Natural killer cell (primary cell): ENCODE measurements around the gene E2F6. TPM values are rescaled to one million over a fixed set of nuclear protein-coding genes. Genes with fewer than 3 reads are reported as not detected.
A peak's percentile ranks its signal among the peaks of the same experiment; 100 is the strongest.

Experiments used
- ATAC-seq, 3 donors: fragments of 150-1000 bp in 2 of 3; fragments of 200-7000 bp in 1 of 3; cut with Tn5 transposase; 1 replicate in 1 of 3; 2 replicates in 2 of 3; pipeline ENCODE4 v1.10.0; 2021; ENCODE audit warnings: mild to moderate bottlenecking in 2 of 3, moderate library complexity in 2 of 3
- DNase-seq, 2 donors: peaks; one replicate each; pipeline versions ENCODE4 v3.0.0 to v3.0.0-alpha.2; 2013 to 2021; ENCODE audit warnings: mixed read lengths in 1 of 2
- H3K27ac ChIP-seq: one replicate; pipeline ENCODE4 v1.5.1; 2013; ENCODE audit warnings: mild to moderate bottlenecking, low read length
- H3K27me3 ChIP-seq: one replicate; pipeline ENCODE4 v1.6.1; 2013; ENCODE audit warnings: low read length; ENCODE audit not compliant: control insufficient read depth, insufficient read depth
- H3K36me3 ChIP-seq: one replicate; pipeline ENCODE4 v1.6.1; 2013; ENCODE audit warnings: low read length; ENCODE audit not compliant: control insufficient read depth, insufficient read depth
- H3K4me1 ChIP-seq: one replicate; pipeline ENCODE4 v1.6.1; 2013; ENCODE audit warnings: low read length; ENCODE audit not compliant: control insufficient read depth, insufficient read depth
- H3K4me3 ChIP-seq: one replicate; pipeline ENCODE4 v1.5.1; 2013; ENCODE audit warnings: low read length
- H3K9me3 ChIP-seq: one replicate; pipeline ENCODE4 v1.6.1; 2013; ENCODE audit warnings: low read length; ENCODE audit not compliant: control insufficient read depth, insufficient read depth
- H3K27ac Mint-ChIP-seq, 2 donors: one replicate each; pipeline ENCODE4 v1.8.0; 2022; ENCODE audit warnings: mild to moderate bottlenecking in 2 of 2, mixed read lengths in 2 of 2, moderate library complexity in 1 of 2
- H3K27me3 Mint-ChIP-seq, 2 donors: one replicate each; pipeline ENCODE4 v1.8.0; 2022; ENCODE audit warnings: low read depth in 2 of 2, mixed read lengths in 2 of 2
- H3K36me3 Mint-ChIP-seq: one replicate; pipeline ENCODE4 v1.8.0; 2022; ENCODE audit warnings: mixed read lengths
- H3K4me1 Mint-ChIP-seq, 2 donors: one replicate each; pipeline ENCODE4 v1.8.0; 2022; ENCODE audit warnings: mixed read lengths in 2 of 2
- H3K4me3 Mint-ChIP-seq: one replicate; pipeline ENCODE4 v1.8.0; 2022; ENCODE audit warnings: mild to moderate bottlenecking, moderate library complexity, mixed read lengths
- H3K9me3 Mint-ChIP-seq, 2 donors: one replicate each; pipeline ENCODE4 v1.8.0; 2022; ENCODE audit warnings: mixed read lengths in 2 of 2
- WGBS: methylation state at CpG from one replicate; pipeline ENCODE4 v1.1.7; 2013; ENCODE audit warnings: missing lambda C conversion rate; ENCODE audit not compliant: insufficient coverage; 5-methylcytosine and 5-hydroxymethylcytosine counted together
- intact Hi-C: fragments of 100-400 bp; cut with micrococcal nuclease; formaldehyde crosslinking; loops from one replicate; pipeline ENCODE4 v1.14.2; 2022
- total RNA-seq, 4 donors: library from RNA; stranded (reverse); fragments of 120-200 nt in 1 of 4; gene quantifications; one replicate each; pipeline versions ENCODE4 v1.2.3 to v1.2.4, GENCODE V29; 2013 to 2022
- TF ChIP-seq, protein P1 (sequence below): fragments of 200-600 bp; IDR thresholded peaks from one replicate; pipeline ENCODE4 v1.8.0; 2022; ENCODE audit warnings: antibody characterized with exemption

E2F6 gene, protein sequence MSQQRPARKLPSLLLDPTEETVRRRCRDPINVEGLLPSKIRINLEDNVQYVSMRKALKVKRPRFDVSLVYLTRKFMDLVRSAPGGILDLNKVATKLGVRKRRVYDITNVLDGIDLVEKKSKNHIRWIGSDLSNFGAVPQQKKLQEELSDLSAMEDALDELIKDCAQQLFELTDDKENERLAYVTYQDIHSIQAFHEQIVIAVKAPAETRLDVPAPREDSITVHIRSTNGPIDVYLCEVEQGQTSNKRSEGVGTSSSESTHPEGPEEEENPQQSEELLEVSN
- total RNA-seq, result 1 to 10 TPM; 4.6 to 9.6 (median 8.3) TPM
- 8.5 TPM for total RNA-seq (2013)

DNA sequence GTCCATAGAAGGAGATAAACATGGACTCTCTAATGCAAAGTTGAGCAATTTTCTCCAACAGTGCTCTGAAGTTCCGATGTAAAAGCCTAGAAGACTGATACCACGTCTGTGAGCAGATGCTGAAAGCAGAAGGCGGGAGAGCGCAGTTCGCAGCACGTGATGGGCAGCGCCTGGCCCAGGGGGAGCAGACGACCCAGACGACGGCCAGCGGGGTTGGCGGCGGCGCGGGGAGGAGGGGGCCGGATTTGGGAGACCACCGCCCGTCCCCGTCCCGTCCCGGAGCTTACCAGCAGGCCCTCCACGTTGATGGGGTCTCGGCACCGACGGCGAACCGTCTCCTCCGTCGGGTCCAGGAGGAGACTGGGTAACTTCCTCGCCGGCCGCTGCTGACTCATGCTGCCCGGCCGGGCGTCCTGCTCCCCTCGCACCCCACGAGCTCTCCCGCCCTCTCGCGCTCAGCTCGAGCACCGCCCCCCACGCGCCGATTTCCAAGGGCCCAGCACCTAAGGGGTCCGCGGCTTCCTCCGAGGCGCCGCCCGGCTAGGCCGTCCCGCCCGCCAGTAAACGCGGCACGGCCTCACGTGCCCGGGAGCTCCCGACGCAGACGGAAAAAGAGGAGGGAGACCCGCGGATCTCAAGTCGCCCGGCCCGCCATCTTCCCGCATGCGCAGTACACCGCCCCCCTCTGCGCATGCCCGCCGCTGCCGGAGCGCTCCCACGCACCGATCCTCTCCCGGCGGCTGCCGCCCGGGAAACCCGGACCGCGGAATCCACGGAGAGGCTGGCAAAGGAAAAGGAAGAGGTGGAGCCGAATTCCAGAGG is at the start of gene E2F6:
TSS of gene E2F6 (minus strand) at position 677 of the 822 bp plus-strand sequence. CDS start at position 395, 282 bp downstream.
- Histone ChIP-seq H3K9me3 (no peaks in the 10 kb centered on the region), H3K4me3 (peak within 1 kb of the TSS; percentile 82), H3K27ac (peak within 1 kb of the TSS; percentile 62), H3K4me1 (peaks cover 13% of the 10 kb centered on the region), H3K36me3 (no peaks in the 10 kb centered on the region), H3K27me3 (no peaks in the 10 kb centered on the region)
- TF ChIP-seq, protein P1, sequence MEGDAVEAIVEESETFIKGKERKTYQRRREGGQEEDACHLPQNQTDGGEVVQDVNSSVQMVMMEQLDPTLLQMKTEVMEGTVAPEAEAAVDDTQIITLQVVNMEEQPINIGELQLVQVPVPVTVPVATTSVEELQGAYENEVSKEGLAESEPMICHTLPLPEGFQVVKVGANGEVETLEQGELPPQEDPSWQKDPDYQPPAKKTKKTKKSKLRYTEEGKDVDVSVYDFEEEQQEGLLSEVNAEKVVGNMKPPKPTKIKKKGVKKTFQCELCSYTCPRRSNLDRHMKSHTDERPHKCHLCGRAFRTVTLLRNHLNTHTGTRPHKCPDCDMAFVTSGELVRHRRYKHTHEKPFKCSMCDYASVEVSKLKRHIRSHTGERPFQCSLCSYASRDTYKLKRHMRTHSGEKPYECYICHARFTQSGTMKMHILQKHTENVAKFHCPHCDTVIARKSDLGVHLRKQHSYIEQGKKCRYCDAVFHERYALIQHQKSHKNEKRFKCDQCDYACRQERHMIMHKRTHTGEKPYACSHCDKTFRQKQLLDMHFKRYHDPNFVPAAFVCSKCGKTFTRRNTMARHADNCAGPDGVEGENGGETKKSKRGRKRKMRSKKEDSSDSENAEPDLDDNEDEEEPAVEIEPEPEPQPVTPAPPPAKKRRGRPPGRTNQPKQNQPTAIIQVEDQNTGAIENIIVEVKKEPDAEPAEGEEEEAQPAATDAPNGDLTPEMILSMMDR, result no peak
- peak; percentile 79 to 82 (median 81) for ATAC-seq
- peak; percentile 85 to 86 for DNase-seq
- H3K27me3 Mint-ChIP-seq, result no peaks in the 10 kb centered on the region
- H3K9me3 Mint-ChIP-seq, result no peaks in the 10 kb centered on the region
- H3K4me3 Mint-ChIP-seq, result peak within 1 kb of the TSS; percentile 99
- peaks cover 19 to 44% of the 10 kb centered on the region in 2 donors for H3K4me1 Mint-ChIP-seq
- H3K36me3 Mint-ChIP-seq, result no peaks in the 10 kb centered on the region
- H3K27ac Mint-ChIP-seq, result peak within 1 kb of the TSS; percentile 83 to 88
- under 1% methylated on average over 86 of the region's 86 CpGs for WGBS
- intact Hi-C loops, result loop anchor here (5.0 kb wide), 1 partner anchor 308 kb away; the partner anchor contains the start of gene SLC66A3

DNA sequence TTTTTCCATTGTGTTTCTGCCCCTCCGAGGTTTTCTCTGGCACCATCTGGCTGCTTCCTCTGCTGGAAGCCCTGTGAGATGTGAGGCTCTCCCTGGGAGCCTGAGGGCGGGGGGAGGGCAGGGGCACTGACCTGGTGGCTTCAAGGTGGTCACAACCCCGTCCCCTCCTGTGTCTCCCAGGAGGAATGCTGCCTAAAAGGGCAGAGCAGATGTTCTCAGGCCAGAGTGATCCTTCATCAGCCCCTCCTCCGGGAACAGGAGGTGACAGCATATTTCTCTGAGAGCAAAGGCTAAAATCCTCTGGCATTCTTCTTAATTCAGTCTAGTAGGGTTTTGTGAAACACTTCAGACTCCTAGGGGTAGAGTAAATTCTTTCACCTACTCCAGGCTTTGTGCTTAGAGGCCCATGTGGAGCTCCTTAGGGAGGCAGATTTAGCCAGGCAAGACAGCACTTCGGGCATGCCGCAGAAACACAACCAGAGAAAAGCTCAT is 49.6 kb upstream of the E2F6 start:
- 62% methylated on average over 5 of the region's 6 CpGs for WGBS

DNA sequence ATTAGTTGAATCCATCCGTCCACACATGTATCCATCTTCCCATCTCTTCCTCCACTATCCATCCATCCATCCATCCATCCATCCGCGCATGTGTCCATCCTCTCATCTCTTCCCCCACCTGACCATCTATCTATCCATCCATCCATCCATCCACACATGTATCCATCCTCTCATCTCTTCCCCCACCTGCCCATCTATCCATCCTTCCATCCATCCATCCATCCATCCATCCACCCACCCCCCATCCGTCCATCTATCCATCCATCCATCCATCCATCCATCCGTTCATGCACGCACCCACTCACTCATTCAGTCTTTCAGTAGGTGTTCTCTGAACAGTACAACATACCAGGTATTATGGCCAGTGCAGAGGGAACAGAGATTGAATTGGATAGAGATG is 48.9 kb upstream of the E2F6 start:
- 89% methylated on average over 6 of the region's 6 CpGs for WGBS
- intact Hi-C loops, result no loop called here
- peaks cover 6 to 9% of the 10 kb centered on the region in 2 donors for H3K27me3 Mint-ChIP-seq
- no peak overlapping the region for H3K4me3 ChIP-seq
- no peaks in the 10 kb centered on the region for H3K27me3 ChIP-seq
- no peak overlapping the region for H3K27ac Mint-ChIP-seq
- no peaks in the 10 kb centered on the region for H3K9me3 ChIP-seq
- no peak overlapping the region for H3K4me3 Mint-ChIP-seq
- no peaks in the 10 kb centered on the region for H3K4me1 ChIP-seq
- no peaks in the 10 kb centered on the region for H3K36me3 ChIP-seq
- no peaks in the 10 kb centered on the region for H3K4me1 Mint-ChIP-seq
- DNase-seq (no peak), ATAC-seq (no peak)
- TF ChIP-seq, protein P1, result no peak
- no peaks in the 10 kb centered on the region for H3K9me3 Mint-ChIP-seq
- no peaks in the 10 kb centered on the region for H3K36me3 Mint-ChIP-seq
- no peak overlapping the region for H3K27ac ChIP-seq

More for the DNA sequence above, 49.6 kb upstream of the E2F6 start:
- Mint-ChIP-seq H3K27ac (no peak overlapping the region), H3K4me3 (no peak overlapping the region), H3K27me3 (peaks cover 6 to 9% of the 10 kb centered on the region in 2 donors), H3K9me3 (no peaks in the 10 kb centered on the region), H3K36me3 (no peaks in the 10 kb centered on the region), H3K4me1 (no peaks in the 10 kb centered on the region)
- Histone ChIP-seq H3K4me1 (no peaks in the 10 kb centered on the region), H3K4me3 (no peak overlapping the region), H3K9me3 (no peaks in the 10 kb centered on the region), H3K27ac (no peak overlapping the region), H3K36me3 (no peaks in the 10 kb centered on the region), H3K27me3 (no peaks in the 10 kb centered on the region)
- intact Hi-C loops, result no loop called here
- no peak for ATAC-seq
- no peak for DNase-seq
- TF ChIP-seq, protein P1, result no peak
